ENCODE measurements around the gene LPP.

DNA sequence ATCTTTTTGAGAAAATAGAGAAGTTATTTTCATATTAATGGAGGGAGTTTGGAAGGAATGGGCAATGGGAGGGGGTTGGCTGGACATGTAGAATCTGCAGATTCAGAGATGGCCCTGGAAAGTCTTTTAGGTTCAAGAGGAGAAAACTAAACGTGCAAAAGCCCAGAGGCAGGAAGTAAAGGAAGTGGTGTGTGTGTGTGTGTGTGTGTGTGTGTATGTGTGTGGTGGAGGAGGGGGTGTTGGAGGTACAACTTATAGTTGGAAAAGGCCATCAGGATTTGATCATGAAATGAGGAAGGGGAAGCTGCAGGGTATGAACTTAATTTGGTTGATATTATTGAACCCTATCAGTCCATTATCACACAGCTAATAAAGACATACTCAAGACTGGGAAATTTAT, 5.6 kb upstream of the LPP start:
- TF ChIP-seq, protein P1, sequence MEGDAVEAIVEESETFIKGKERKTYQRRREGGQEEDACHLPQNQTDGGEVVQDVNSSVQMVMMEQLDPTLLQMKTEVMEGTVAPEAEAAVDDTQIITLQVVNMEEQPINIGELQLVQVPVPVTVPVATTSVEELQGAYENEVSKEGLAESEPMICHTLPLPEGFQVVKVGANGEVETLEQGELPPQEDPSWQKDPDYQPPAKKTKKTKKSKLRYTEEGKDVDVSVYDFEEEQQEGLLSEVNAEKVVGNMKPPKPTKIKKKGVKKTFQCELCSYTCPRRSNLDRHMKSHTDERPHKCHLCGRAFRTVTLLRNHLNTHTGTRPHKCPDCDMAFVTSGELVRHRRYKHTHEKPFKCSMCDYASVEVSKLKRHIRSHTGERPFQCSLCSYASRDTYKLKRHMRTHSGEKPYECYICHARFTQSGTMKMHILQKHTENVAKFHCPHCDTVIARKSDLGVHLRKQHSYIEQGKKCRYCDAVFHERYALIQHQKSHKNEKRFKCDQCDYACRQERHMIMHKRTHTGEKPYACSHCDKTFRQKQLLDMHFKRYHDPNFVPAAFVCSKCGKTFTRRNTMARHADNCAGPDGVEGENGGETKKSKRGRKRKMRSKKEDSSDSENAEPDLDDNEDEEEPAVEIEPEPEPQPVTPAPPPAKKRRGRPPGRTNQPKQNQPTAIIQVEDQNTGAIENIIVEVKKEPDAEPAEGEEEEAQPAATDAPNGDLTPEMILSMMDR (IDR thresholded peaks at IDR 0.05; ENCODE audit: low read length) = no peak
- no peak for TF ChIP-seq EZH2 (IDR thresholded peaks at IDR 0.05; ENCODE audit: borderline replicate concordance, low read length)
